WI38 (cell line): Measurements from ENCODE around the gene CTDSPL.

Experiments used
- H3K4me3 ChIP-seq: 2 replicates; pipeline ENCODE4 v1.5.1; 2011; ENCODE audit warnings: low read depth, mild to moderate bottlenecking, control low read depth, low read length
- CTCF ChIP-seq: IDR thresholded peaks from 2 replicates; pipeline ENCODE4 v1.5.1; 2012; ENCODE audit warnings: low read depth, mild to moderate bottlenecking, control low read depth, low read length

The CTDSPL gene

GRCh38 chr3:37901721-37902120 lies 40.0 kb downstream of the CTDSPL start:
- no peak overlapping the region for H3K4me3 ChIP-seq
- TF ChIP-seq CTCF, result no peak

- H3K4me3 ChIP-seq, result no peak overlapping the region
- no peak for TF ChIP-seq CTCF
These were observed 41.0 kb downstream of the CTDSPL start for GRCh38 chr3:37902674-37903073.

- no peak for TF ChIP-seq CTCF
- no peak overlapping the region for H3K4me3 ChIP-seq
These were observed 41.6 kb downstream of the CTDSPL start for GRCh38 chr3:37903320-37903719.

GRCh38 chr3:37903734-37904133 lies 42.1 kb downstream of the CTDSPL start:
- TF ChIP-seq CTCF, result no peak
- H3K4me3 ChIP-seq, result no peak overlapping the region

- no peak for TF ChIP-seq CTCF
- no peak overlapping the region for H3K4me3 ChIP-seq
These were observed 42.9 kb downstream of the CTDSPL start for GRCh38 chr3:37904601-37905000.

- no peak for TF ChIP-seq CTCF
- no peak overlapping the region for H3K4me3 ChIP-seq
These were observed 43.7 kb downstream of the CTDSPL start for GRCh38 chr3:37905346-37905745.

GRCh38 chr3:37905987-37906674 lies 44.5 kb downstream of the CTDSPL start:
- no peak overlapping the region for H3K4me3 ChIP-seq
- TF ChIP-seq CTCF, result no peak
